GM12878 (cell line): ENCODE results near the gene CLASP1. TPM values are rescaled to one million over a fixed set of nuclear protein-coding genes. Genes with fewer than 3 reads are reported as not detected.

ENCODE experiments used
- ATAC-seq: fragments of 200-7000 bp; cut with Tn5 transposase; 3 replicates; pipeline ENCODE4 v1.9.1; 2020; ENCODE audit warnings: mild to moderate bottlenecking, moderate library complexity
- BruUV-seq: library from RNA; stranded (reverse); fragments of 400-500 nt; replicated peaks from 2 replicates; lab custom pipeline; 2021; lab: Mats Ljungman, UMichigan
- CTCF ChIA-PET: fragments of 300-600 bp; sonication (Branson Sonifier 250); formaldehyde crosslinking; extraction: SDS; loops from one replicate; lab custom pipeline; 2021; ENCODE audit warnings: inconsistent platforms; lab: Yijun Ruan, JAX
- POLR2A ChIA-PET: fragments of 350-600 bp; formaldehyde crosslinking; extraction: SDS; loops from one replicate; lab custom pipeline; 2021; ENCODE audit warnings: inconsistent platforms; lab: Charles Lee
- RAD21 ChIA-PET: fragments of 300-600 bp; sonication (Branson Sonifier 250); formaldehyde crosslinking; loops from one replicate; lab custom pipeline; 2023; ENCODE audit warnings: antibody characterized with exemption; ENCODE audit not compliant: unreplicated experiment; lab: Charles Lee
- SMC1A ChIA-PET: fragments of 300-600 bp; sonication (Branson Sonifier 250); formaldehyde crosslinking; loops from one replicate; lab custom pipeline; 2023; ENCODE audit not compliant: unreplicated experiment, uncharacterized antibody; lab: Charles Lee
- DNase-seq: peaks from one replicate; pipeline ENCODE4 v3.0.0-alpha.2; 2011; ENCODE audit warnings: low read depth, low spot score
- FAIRE-seq: peaks from 3 replicates; lab custom pipeline; 2011; peaks lifted over from hg19 to GRCh38; lab: Jason Lieb, UNC
- H2AFZ ChIP-seq: 2 replicates; pipeline ENCODE4 v1.6.0; 2011; ENCODE audit warnings: low read depth, low read length, control low read depth; ENCODE audit not compliant: control insufficient read depth
- H3K27ac ChIP-seq: 2 replicates; pipeline ENCODE4 v1.5.1; 2011; ENCODE audit warnings: control low read depth; ENCODE audit not compliant: control insufficient read depth, insufficient read depth
- H3K27me3 ChIP-seq, 2 experiments: replicated peaks in 1 of 2; 2 replicates each; pipeline versions ENCODE4 v1.6.0 to v1.6.1; 2011; ENCODE audit warnings: low read length in 1 of 2; ENCODE audit not compliant: control insufficient read depth in 2 of 2, insufficient read depth in 2 of 2
- H3K36me3 ChIP-seq, 2 experiments: 2 replicates each; pipeline ENCODE4 v1.5.1; 2011; ENCODE audit warnings: low read length in 1 of 2; ENCODE audit not compliant: control insufficient read depth in 2 of 2, insufficient read depth in 2 of 2
- H3K4me1 ChIP-seq: 2 replicates; pipeline ENCODE4 v1.6.1; 2011; ENCODE audit warnings: mild to moderate bottlenecking, low read length, moderate library complexity, mixed read lengths; ENCODE audit not compliant: control insufficient read depth, insufficient read depth
- H3K4me2 ChIP-seq: 2 replicates; pipeline ENCODE4 v1.6.0; 2011; ENCODE audit warnings: control low read depth; ENCODE audit not compliant: control insufficient read depth, insufficient read depth
- H3K4me3 ChIP-seq: fragments of 200-600 bp; sonication (generic); 2 replicates; pipeline ENCODE4 v1.5.1; 2016
- H3K79me2 ChIP-seq: 2 replicates; pipeline ENCODE4 v1.6.0; 2011; ENCODE audit warnings: low read length; ENCODE audit not compliant: control insufficient read depth, insufficient read depth
- H3K9ac ChIP-seq: 2 replicates; pipeline ENCODE4 v1.8.0; 2011; ENCODE audit warnings: low read length, control low read depth, mixed read lengths; ENCODE audit not compliant: control insufficient read depth, insufficient read depth
- H3K9me3 ChIP-seq: replicated peaks from 3 replicates; pipeline ENCODE4 v1.5.1; 2011; ENCODE audit warnings: mild to moderate bottlenecking, low read length; ENCODE audit not compliant: control insufficient read depth, insufficient read depth
- H4K20me1 ChIP-seq: 2 replicates; pipeline ENCODE4 v1.6.0; 2011; ENCODE audit not compliant: control insufficient read depth, insufficient read depth
- RAD21 ChIP-seq: IDR thresholded peaks from 2 replicates; pipeline ENCODE4 v1.6.1; 2011; ENCODE audit warnings: mild to moderate bottlenecking, low read depth, low read length, moderate library complexity; ENCODE audit not compliant: insufficient read depth
- SIX5 ChIP-seq: IDR thresholded peaks from 2 replicates; pipeline ENCODE4 v1.6.1; 2011; ENCODE audit warnings: mild to moderate bottlenecking, low read depth, low read length, moderate library complexity; ENCODE audit not compliant: severe bottlenecking
- SMC3 ChIP-seq: IDR thresholded peaks from 2 replicates; pipeline ENCODE4 v1.6.1; 2011; ENCODE audit warnings: low read length, improper control_type of control experiment, borderline replicate concordance
- WGBS: methylation state at CpG from one replicate; pipeline ENCODE4 v1.1.6; 2016; ENCODE audit warnings: low lambda C conversion rate; ENCODE audit not compliant: insufficient replicate concordance, insufficient coverage; ENCODE audit errors: missing lambda C conversion rate; 5-methylcytosine and 5-hydroxymethylcytosine counted together
- in situ Hi-C: fragments of 300-500 bp; cut with MboI; formaldehyde crosslinking; loops from 9 replicates; pipeline ENCODE4 v1.14.3; 2018; ENCODE audit warnings: mixed read lengths
- intact Hi-C: fragments of 100-400 bp; cut with micrococcal nuclease; formaldehyde crosslinking; loops from one replicate; pipeline ENCODE4 v1.14.2; 2022; ENCODE audit not compliant: unreplicated experiment
- polyA plus RNA-seq, 11 experiments: library from polyadenylated mRNA; depleted of rRNA in 4 of 11; unstranded in 6 of 11; stranded (reverse) in 5 of 11; fragments of >200 nt; fragmentation: Nextera tagmentation in 4 of 11; fragmentation: Illumina TruSeq in 1 of 11; extraction: Ambion mirVana in 4 of 11; extraction: Trizol in 1 of 11; gene quantifications; 1 replicate in 1 of 11; 2 replicates in 10 of 11; pipeline versions ENCODE4 v1.2.1 to v1.2.3, GENCODE V29; 2011 to 2016; ENCODE audit warnings: inconsistent platforms in 2 of 11, missing spikeins in 2 of 11, low read depth in 1 of 11
- total RNA-seq, 4 experiments: library from RNA; depleted of rRNA in 3 of 4; stranded (reverse); fragments of >200 nt in 3 of 4; fragmentation: Illumina TruSeq in 1 of 4; extraction: Trizol in 1 of 4; gene quantifications; 2 replicates each; pipeline versions ENCODE4 v1.2.1 to v1.2.3, GENCODE V29; 2013 to 2021
- TF ChIP-seq, protein P1 (sequence below), 3 experiments: IDR thresholded peaks in 2 of 3; conservative IDR thresholded peaks in 1 of 3; 2 replicates each; pipeline ENCODE4 v1.5.1; 2011; ENCODE audit warnings: low read depth in 3 of 3, low read length in 3 of 3, mild to moderate bottlenecking in 3 of 3, control low read depth in 2 of 3, moderate library complexity in 2 of 3, inconsistent platforms in 1 of 3, mixed read lengths in 1 of 3; ENCODE audit not compliant: control insufficient read depth in 2 of 3, insufficient read depth in 1 of 3; ENCODE audit errors: extremely low read depth in 1 of 3
- TF ChIP-seq, protein P2 (sequence below): fragments of 450-650 bp; IDR thresholded peaks from 2 replicates; pipeline ENCODE4 v1.6.1; 2018; ENCODE audit warnings: mild to moderate bottlenecking, low read depth, moderate library complexity; ENCODE audit not compliant: partially characterized antibody
- TF ChIP-seq, protein P3 (sequence below): fragments of 450-650 bp; IDR thresholded peaks from 2 replicates; pipeline ENCODE4 v1.6.1; 2018; ENCODE audit warnings: borderline replicate concordance, mild to moderate bottlenecking; ENCODE audit not compliant: partially characterized antibody

Gene CLASP1
- total and polyA plus RNA-seq, 10 of the 15 experiments (the other 5 are each of a cell fraction or from before 2014, with no cell fraction given): 1.4 to 62.4 (median 32.9) TPM

DNA sequence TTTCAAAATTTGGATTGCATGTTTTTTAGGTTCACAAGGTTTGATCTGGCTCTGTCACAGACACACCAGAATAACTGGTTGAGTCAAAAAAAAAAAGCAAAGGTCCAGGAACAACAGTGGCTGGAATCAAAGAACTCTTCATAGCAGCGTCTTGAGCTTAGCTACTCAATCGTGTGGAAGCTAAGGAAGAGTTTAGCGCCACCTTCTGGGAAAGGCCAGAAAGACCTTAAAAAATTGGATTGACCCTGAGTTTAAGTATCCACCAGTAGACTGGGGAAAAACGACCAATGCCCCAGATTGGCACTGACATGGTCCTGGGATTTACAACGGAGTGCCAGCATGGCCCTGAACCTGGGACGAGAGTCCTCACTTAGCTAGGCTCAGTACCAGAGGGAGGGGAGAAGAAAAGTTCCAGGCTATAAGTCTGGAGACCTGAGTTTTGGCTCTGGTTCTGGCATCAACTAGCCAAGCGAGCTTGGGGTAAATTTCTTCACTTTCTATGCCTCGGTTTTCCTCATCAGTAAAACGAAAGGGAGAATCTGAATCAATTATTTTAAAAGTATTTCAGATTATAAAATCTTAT, 293.1 kb downstream of the CLASP1 start:
- ChIA-PET SMC1A (interaction anchor here (0.7 to 1.6 kb wide), 6 partner anchors 14 to 969 kb away, joined by 3 to 6 read pairs (median 3); no protein-coding TSS in a partner anchor), RAD21 (interaction anchor here (1.3 to 1.7 kb wide), 3 partner anchors 261 to 271 kb away, joined by 4 to 8 read pairs (median 5); no protein-coding TSS in a partner anchor), POLR2A (interaction anchor here (0.6 kb wide), 1 partner anchor 795 kb away, joined by 3 read pairs; no protein-coding TSS in a partner anchor), CTCF (interaction anchor here (0.7 to 5.9 kb wide), 30 partner anchors 8 to 1496 kb away, joined by 3 to 32 read pairs (median 3); no protein-coding TSS in a partner anchor)
- BruUV-seq: no TSS peak
- peaks cover 12 to 14% of the 10 kb centered on the region in 2 experiments for H3K36me3 ChIP-seq
- no peaks in the 10 kb centered on the region for H4K20me1 ChIP-seq
- ATAC-seq: peak; percentile 81
- no peak overlapping the region for H2AFZ ChIP-seq
- no peak overlapping the region for H3K27ac ChIP-seq
- no peak overlapping the region for H3K4me2 ChIP-seq
- intact Hi-C loops: loop anchor here (1.0 to 2.0 kb wide), 2 partner anchors 261 to 271 kb away; no protein-coding TSS in a partner anchor
- in situ Hi-C loops: no loop called here
- H3K4me3 ChIP-seq: no peak overlapping the region
- no peaks in the 10 kb centered on the region for H3K4me1 ChIP-seq
- FAIRE-seq: no peak
- WGBS: 51% methylated on average over 9 of the region's 9 CpGs
- no peak for DNase-seq
- H3K27me3 ChIP-seq: no peaks in the 10 kb centered on the region
- TF ChIP-seq, protein P1, sequence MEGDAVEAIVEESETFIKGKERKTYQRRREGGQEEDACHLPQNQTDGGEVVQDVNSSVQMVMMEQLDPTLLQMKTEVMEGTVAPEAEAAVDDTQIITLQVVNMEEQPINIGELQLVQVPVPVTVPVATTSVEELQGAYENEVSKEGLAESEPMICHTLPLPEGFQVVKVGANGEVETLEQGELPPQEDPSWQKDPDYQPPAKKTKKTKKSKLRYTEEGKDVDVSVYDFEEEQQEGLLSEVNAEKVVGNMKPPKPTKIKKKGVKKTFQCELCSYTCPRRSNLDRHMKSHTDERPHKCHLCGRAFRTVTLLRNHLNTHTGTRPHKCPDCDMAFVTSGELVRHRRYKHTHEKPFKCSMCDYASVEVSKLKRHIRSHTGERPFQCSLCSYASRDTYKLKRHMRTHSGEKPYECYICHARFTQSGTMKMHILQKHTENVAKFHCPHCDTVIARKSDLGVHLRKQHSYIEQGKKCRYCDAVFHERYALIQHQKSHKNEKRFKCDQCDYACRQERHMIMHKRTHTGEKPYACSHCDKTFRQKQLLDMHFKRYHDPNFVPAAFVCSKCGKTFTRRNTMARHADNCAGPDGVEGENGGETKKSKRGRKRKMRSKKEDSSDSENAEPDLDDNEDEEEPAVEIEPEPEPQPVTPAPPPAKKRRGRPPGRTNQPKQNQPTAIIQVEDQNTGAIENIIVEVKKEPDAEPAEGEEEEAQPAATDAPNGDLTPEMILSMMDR (IDR thresholded peaks at IDR 0.05 in 2 of 3, conservative IDR thresholded peaks at IDR 0.05 in 1 of 3; ENCODE audit: control insufficient read depth in 2 of 3, extremely low read depth in 1 of 3, insufficient read depth in 1 of 3, low read depth in 3 of 3, low read length in 3 of 3): peak; percentile 54 to 64 (median 55)
- TF ChIP-seq, protein P2, sequence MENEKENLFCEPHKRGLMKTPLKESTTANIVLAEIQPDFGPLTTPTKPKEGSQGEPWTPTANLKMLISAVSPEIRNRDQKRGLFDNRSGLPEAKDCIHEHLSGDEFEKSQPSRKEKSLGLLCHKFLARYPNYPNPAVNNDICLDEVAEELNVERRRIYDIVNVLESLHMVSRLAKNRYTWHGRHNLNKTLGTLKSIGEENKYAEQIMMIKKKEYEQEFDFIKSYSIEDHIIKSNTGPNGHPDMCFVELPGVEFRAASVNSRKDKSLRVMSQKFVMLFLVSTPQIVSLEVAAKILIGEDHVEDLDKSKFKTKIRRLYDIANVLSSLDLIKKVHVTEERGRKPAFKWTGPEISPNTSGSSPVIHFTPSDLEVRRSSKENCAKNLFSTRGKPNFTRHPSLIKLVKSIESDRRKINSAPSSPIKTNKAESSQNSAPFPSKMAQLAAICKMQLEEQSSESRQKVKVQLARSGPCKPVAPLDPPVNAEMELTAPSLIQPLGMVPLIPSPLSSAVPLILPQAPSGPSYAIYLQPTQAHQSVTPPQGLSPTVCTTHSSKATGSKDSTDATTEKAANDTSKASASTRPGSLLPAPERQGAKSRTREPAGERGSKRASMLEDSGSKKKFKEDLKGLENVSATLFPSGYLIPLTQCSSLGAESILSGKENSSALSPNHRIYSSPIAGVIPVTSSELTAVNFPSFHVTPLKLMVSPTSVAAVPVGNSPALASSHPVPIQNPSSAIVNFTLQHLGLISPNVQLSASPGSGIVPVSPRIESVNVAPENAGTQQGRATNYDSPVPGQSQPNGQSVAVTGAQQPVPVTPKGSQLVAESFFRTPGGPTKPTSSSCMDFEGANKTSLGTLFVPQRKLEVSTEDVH: no peak
- peak; percentile 46 for TF ChIP-seq RAD21
- TF ChIP-seq SIX5: peak; percentile 10
- TF ChIP-seq, protein P3, sequence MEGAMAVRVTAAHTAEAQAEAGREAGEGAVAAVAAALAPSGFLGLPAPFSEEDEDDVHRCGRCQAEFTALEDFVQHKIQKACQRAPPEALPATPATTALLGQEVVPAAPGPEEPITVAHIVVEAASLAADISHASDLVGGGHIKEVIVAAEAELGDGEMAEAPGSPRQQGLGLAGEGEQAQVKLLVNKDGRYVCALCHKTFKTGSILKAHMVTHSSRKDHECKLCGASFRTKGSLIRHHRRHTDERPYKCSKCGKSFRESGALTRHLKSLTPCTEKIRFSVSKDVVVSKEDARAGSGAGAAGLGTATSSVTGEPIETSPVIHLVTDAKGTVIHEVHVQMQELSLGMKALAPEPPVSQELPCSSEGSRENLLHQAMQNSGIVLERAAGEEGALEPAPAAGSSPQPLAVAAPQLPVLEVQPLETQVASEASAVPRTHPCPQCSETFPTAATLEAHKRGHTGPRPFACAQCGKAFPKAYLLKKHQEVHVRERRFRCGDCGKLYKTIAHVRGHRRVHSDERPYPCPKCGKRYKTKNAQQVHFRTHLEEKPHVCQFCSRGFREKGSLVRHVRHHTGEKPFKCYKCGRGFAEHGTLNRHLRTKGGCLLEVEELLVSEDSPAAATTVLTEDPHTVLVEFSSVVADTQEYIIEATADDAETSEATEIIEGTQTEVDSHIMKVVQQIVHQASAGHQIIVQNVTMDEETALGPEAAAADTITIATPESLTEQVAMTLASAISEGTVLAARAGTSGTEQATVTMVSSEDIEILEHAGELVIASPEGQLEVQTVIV: no peak
- peak; percentile 50; the same call in 1 of the 2 replicates for TF ChIP-seq SMC3
- no peak overlapping the region for H3K9ac ChIP-seq
- H3K79me2 ChIP-seq: no peaks in the 10 kb centered on the region
- H3K9me3 ChIP-seq: no peaks in the 10 kb centered on the region
